Measurements from ENCODE around the gene ICA1.
A peak's percentile ranks its signal among the peaks of the same experiment; 100 is the strongest.

Gene ICA1

DNA sequence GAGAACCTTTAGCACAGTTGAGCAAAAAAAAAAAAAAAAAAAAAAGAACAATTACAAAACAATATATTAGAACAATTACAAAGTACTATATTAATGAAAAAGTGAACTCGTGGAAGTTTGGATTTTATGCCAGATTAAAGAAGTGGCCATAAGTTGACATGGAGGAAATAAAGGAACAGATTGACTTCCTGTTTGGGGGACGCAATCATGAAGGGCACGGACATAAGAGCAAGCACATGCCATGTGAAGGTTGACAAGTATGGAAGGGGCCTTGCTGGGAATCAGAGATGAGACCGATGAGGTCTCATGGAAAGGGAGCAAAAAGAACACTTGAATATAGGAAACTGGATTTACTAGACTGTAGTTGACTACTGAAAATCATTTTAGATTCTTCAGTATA, 61.7 kb downstream of the ICA1 start:
- no peak for DNase-seq (ENCODE audit: low spot score)

- no peak for DNase-seq (ENCODE audit: low spot score)
Observed at GRCh38 chr7:8197994-8198698, 63.8 kb downstream of the ICA1 start.

DNA sequence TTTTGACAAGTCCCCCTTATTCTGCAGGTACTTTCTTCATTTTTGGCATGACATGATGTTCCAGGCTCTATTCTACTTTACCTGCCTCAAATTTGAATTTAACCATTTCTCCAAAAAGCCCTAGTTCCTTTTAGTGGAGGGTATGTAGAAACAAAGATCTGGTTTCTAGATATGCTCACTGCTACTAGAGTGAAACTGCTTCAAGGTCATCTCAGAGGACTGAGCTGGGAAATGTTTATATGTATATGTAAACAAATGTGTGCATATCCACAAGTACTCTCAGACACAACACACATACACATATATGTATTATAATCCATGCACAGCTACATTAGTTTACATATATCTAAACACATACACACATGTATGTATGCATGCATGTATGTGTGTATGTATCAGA, 69.1 kb downstream of the ICA1 start:
- no peak for DNase-seq (ENCODE audit: low spot score)

- peak; percentile 42 for DNase-seq (ENCODE audit: low spot score)
Observed at GRCh38 chr7:8190119-8190895, 71.7 kb downstream of the ICA1 start.

GRCh38 chr7:8189625-8190024, 72.3 kb downstream of the ICA1 start:
- DNase-seq (ENCODE audit: low spot score), result no peak

- DNase-seq (ENCODE audit: low spot score), result no peak
Observed at GRCh38 chr7:8185926-8186683, 75.9 kb downstream of the ICA1 start.

DNA sequence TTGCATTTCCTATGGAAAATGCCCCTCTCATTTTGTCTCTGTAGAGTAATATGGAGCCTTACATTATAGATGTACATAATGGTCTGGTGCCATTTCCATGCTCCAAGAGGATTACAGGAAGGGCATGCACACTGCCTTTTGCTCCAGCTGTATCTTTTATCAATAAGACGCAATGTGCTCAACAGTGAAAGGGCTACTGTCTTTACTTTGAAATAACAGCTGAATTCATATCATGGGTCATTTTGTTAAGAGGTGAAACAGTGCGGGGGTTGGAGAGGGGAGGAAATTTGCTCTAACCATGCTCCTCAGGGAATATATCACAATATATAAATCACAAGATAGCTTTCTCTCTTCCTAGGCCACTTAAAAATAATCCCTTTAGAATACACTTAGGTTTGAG, 77.7 kb downstream of the ICA1 start:
- DNase-seq (ENCODE audit: low spot score), result no peak

- DNase-seq (ENCODE audit: low spot score), result no peak
Observed at GRCh38 chr7:8179486-8179885, 82.5 kb downstream of the ICA1 start.

- DNase-seq (ENCODE audit: low spot score), result no peak
Observed at GRCh38 chr7:8178353-8178752, 83.6 kb downstream of the ICA1 start.

DNA sequence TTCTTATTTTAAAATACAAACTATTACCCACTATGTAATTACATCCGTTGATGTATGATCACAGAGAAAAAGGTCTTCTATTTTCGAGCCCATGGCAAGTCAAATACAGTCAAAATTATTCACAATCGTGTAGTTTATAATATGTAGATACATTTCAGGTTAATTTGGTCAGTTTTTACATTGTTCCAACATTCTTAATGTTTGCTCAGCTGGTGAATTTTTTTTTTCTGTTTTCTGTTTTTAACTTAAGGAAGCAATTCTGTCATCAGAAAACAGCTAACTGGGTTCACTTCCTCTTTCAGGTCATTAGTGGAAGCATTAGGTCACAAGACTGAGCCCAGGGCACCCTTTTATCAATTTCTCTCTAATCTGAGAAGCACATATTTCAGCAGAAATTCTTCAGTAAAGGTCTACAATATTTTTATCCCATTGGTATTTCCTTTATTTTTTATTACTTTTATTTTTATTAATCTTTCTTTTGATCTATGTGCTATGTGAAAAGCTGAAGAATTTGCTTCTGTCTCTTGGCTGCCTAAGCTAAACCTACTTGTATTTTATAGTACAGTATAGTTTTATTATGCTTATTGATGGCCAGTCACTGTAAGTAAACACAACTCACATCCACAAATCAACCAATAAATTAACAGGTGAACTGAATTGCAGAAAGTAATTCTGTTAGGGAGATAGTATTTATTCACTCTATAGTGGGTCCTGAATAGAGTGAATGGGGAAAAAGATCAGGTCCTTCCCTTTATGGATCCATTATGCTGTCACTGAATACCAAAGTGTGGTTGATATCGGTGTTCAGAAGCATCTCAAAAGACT, 84.6 kb downstream of the ICA1 start:
- no peak for DNase-seq (ENCODE audit: low spot score)

DNA sequence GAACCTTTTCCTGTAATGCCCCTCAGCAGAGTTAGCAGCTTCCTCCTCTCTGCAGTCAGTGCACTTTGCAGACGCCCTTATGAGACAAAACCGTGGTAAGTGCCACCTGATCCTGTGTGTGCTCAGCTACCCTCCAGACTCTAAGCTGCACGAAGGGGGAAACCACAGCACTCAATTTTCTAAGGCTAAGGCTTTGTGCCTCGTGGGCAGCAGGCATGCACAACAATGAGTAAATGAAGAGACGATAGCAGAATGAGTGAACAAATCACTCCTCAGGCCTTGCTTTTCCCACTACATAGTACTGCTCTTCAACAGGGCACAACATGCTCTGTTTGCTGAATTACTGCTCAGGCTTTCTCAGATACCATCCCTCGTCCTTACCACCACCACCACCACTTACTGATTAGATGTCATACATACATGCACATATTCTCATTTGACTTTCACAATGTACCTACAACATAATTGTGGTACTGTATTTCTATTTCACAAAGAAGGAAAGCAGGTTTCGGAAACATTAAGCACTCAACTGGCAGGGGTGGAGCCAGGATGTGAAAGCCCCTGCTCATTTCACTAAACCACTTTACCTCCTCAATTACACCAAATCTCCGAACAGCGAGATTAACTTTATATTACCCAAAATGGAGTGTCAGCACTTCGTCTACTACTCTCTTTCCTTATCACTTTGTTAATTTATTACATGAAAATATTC, 85.4 kb downstream of the ICA1 start:
- no peak for DNase-seq (ENCODE audit: low spot score)

DNA sequence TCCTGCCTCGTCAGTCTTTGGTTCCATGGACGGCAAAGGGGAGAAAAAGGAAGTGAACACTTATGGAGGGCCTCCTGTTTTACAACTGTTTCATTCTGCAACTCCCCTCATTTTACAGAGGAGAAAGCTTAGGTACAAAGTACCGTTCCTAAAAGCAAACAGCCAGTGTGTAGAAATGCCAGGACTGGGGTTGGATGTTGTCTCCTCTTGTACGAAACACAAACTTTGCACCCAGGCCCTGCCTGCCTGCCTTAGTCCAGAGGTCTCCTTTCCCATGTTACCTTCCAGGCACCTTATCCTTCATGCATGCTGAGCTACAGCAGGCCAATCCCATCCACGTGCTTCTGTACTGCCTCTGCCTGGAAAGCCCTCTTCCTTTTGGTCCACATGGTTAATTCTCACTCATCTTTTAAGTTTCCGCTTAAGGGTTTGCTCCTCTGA, 86.0 kb downstream of the ICA1 start:
- DNase-seq (ENCODE audit: low spot score), result peak; percentile 43

GRCh38 chr7:8172372-8173354, 89.3 kb downstream of the ICA1 start:
- no peak for DNase-seq (ENCODE audit: low spot score)

DNA sequence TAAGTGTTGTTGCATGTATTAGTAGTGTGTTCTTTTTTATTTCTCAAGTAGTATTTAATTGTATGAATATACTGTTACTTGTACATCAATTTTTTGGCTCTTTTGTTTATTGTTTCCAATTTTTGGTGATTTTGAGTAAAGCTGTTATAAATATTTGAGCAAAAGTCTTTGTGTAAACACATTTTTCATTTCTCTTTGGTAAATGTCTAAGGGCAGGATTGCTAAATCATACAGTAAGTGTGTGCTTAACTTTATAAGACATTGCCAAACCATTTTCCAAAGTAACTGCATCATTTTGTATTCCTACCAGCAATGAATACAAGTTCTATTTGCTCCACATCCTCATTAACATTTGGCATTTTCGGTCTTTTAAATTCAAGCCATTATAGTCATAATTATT, 92.8 kb downstream of the ICA1 start:
- no peak for DNase-seq (ENCODE audit: low spot score)

GRCh38 chr7:8168336-8168735, 93.6 kb downstream of the ICA1 start:
- no peak for DNase-seq (ENCODE audit: low spot score)

- DNase-seq (ENCODE audit: low spot score), result no peak
Observed at GRCh38 chr7:8165150-8165549, 96.8 kb downstream of the ICA1 start.

- no peak for DNase-seq (ENCODE audit: low spot score)
Observed at GRCh38 chr7:8162181-8162580, 99.8 kb downstream of the ICA1 start.

- no peak for DNase-seq (ENCODE audit: low spot score)
Observed at GRCh38 chr7:8161364-8161828, 100.6 kb downstream of the ICA1 start.

GRCh38 chr7:8160779-8161345, 101.1 kb downstream of the ICA1 start:
- DNase-seq (ENCODE audit: low spot score), result no peak

- DNase-seq (ENCODE audit: low spot score), result no peak
Observed at GRCh38 chr7:8160250-8160649, 101.7 kb downstream of the ICA1 start.

All from HuH-7 (cell line).